ENCODE results near the gene SKOR1. TPM values are rescaled to one million over a fixed set of nuclear protein-coding genes. Genes with fewer than 3 reads are reported as not detected.

SKOR1 gene
- total RNA-seq, 1 experiment from 2014 or later, result 0.81 TPM

GRCh38 chr15:67824197-67824968, 926 bp upstream of the SKOR1 start:
- H3K27ac ChIP-seq (ENCODE audit: low read depth, low read length), result no peak overlapping the region
- no peaks in the 10 kb centered on the region for H3K27me3 ChIP-seq (ENCODE audit: insufficient read depth, low read length)
- no peaks in the 10 kb centered on the region for H3K4me1 ChIP-seq (ENCODE audit: control insufficient read depth in 1 of 2, insufficient read depth in 2 of 2, low read length in 2 of 2)
- H3K9ac ChIP-seq (ENCODE audit: low read length), result no peak overlapping the region
- BruUV-seq (replicated peaks), result no TSS peak
- ChIA-PET CTCF (no interaction called here), POLR2A (no interaction called here), RAD21 (ENCODE audit: low non-redundant PET in 1 of 2, low total read pairs in 2 of 2, uncharacterized antibody in 2 of 2, unreplicated experiment in 2 of 2) (no interaction called here)
- intact Hi-C loops (cut with micrococcal nuclease), result no loop called here
- no peaks in the 10 kb centered on the region for H3K36me3 ChIP-seq (ENCODE audit: control insufficient read depth in 1 of 2, insufficient read depth in 2 of 2, low read length in 2 of 2)
- H3K4me3 ChIP-seq (replicated peaks in 1 of 2; ENCODE audit: low read depth in 1 of 2, low read length in 2 of 2), result no peak overlapping the region
- no peaks in the 10 kb centered on the region for H3K9me2 ChIP-seq (ENCODE audit: insufficient read depth)
- H3K9me3 ChIP-seq (ENCODE audit: control insufficient read depth in 1 of 2, insufficient read depth in 1 of 2, low read depth in 1 of 2, low read length in 2 of 2), result no peaks in the 10 kb centered on the region
- TF ChIP-seq CBX3 (IDR thresholded peaks at IDR 0.05; ENCODE audit: low read depth), result no peak
- TF ChIP-seq EGR1 (IDR thresholded peaks at IDR 0.05; ENCODE audit: low read depth), result no peak
- no peak for TF ChIP-seq RAD21 (IDR thresholded peaks at IDR 0.05; ENCODE audit: low read depth)
- no peak for TF ChIP-seq REST (IDR thresholded peaks at IDR 0.05; ENCODE audit: low read depth)
- TF ChIP-seq ATF3 (IDR thresholded peaks at IDR 0.05), result no peak
- TF ChIP-seq ZBTB33 (IDR thresholded peaks at IDR 0.05; ENCODE audit: extremely low read depth, insufficient replicate concordance, low read length), result no peak
- no peaks in the 10 kb centered on the region for H4K20me1 ChIP-seq (ENCODE audit: insufficient read depth)
- no peaks in the 10 kb centered on the region for H3K79me2 ChIP-seq (ENCODE audit: insufficient read depth, low read length)
- no peak overlapping the region for H2AFZ ChIP-seq (ENCODE audit: low read depth, low read length, poor library complexity, severe bottlenecking)
- DNase-seq (ENCODE audit: low read depth, low spot score), result no peak
- H3K4me2 ChIP-seq (ENCODE audit: low read length), result no peak overlapping the region
- no peak for ATAC-seq

Data from HCT116 (cell line).